ENCODE results near the gene FUCA1.

The FUCA1 gene

DNA sequence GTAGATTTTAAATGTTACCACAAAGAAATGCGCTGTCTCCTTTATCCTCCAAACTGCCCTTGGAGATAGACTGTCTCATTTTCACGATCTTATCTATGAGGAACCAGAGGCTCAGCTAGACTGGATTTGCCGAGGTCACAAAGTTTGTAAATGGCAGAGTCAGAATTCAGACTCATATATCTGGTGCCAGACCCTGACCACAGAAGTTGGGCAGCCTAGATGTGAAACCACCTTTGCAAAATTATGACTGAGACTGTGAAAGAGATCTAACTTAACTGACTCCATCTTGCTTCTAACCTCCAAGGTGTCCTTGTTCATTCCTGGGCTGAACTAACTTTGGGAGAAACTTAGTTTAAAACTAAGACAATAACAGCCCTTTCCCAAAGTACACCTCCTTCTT is 31.0 kb upstream of the FUCA1 start:
- H3K27me3 Mint-ChIP-seq (ENCODE audit: low read depth, poor library complexity) = peaks cover 80% of the 10 kb centered on the region
- TF ChIP-seq, protein P1, sequence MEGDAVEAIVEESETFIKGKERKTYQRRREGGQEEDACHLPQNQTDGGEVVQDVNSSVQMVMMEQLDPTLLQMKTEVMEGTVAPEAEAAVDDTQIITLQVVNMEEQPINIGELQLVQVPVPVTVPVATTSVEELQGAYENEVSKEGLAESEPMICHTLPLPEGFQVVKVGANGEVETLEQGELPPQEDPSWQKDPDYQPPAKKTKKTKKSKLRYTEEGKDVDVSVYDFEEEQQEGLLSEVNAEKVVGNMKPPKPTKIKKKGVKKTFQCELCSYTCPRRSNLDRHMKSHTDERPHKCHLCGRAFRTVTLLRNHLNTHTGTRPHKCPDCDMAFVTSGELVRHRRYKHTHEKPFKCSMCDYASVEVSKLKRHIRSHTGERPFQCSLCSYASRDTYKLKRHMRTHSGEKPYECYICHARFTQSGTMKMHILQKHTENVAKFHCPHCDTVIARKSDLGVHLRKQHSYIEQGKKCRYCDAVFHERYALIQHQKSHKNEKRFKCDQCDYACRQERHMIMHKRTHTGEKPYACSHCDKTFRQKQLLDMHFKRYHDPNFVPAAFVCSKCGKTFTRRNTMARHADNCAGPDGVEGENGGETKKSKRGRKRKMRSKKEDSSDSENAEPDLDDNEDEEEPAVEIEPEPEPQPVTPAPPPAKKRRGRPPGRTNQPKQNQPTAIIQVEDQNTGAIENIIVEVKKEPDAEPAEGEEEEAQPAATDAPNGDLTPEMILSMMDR (IDR thresholded peaks at IDR 0.05) = no peak
- H3K4me3 Mint-ChIP-seq = no peak overlapping the region
- no peaks in the 10 kb centered on the region for H3K36me3 Mint-ChIP-seq (ENCODE audit: low read depth)
- DNase-seq = no peak
- peaks cover 10% of the 10 kb centered on the region for H3K4me1 Mint-ChIP-seq
- H3K27ac Mint-ChIP-seq = no peak overlapping the region
- peaks cover 13% of the 10 kb centered on the region for H3K9me3 Mint-ChIP-seq

DNA sequence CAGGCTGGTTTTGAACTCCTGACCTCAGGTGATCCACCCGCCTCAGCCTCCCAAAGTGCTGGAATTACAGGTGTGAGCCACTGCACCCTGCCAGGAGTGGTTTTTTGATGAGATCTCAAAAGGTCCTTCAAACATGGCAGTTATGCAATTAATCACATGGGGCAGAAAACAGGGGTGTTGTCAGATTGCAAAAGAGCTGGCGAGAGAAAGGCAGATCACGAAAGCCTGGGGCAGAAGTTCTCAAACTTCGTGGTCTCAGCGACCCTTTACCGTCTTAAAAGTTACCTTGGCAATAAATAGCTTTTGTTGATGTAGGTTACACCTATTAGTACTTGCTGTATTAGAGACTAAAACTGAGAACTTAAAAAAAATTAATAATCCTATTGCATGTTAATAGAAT is 29.0 kb upstream of the FUCA1 start:
- Mint-ChIP-seq H3K9me3 (peaks cover 10% of the 10 kb centered on the region), H3K27me3 (ENCODE audit: low read depth, poor library complexity) (peaks cover 70% of the 10 kb centered on the region), H3K4me1 (peaks cover 22% of the 10 kb centered on the region), H3K36me3 (ENCODE audit: low read depth) (no peaks in the 10 kb centered on the region), H3K4me3 (no peak overlapping the region), H3K27ac (no peak overlapping the region)
- TF ChIP-seq, protein P1 (IDR thresholded peaks at IDR 0.05) = no peak
- no peak for DNase-seq

DNA sequence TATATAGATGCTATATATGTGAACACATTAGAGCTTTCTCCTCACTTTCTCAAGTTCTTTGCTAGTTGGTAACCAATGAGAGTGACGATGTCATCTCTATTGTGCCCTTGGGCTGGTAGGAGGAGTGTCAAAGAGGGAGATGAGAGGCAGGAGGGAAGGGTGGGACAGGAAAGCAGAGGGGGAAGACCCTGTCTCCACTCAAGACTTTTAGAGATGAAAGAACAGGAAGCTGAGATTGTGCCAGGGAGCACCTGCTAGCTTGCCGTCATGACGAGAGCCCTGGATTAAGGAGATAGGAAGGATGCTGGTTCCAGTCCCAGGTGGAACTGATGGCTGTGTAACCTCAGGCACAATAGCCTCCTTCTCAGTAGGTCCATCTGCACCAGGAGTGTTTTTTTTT is 28.4 kb upstream of the FUCA1 start:
- Mint-ChIP-seq H3K4me1 (peaks cover 28% of the 10 kb centered on the region), H3K4me3 (no peak overlapping the region), H3K27ac (no peak overlapping the region), H3K9me3 (peaks cover 5% of the 10 kb centered on the region), H3K36me3 (ENCODE audit: low read depth) (no peaks in the 10 kb centered on the region), H3K27me3 (ENCODE audit: low read depth, poor library complexity) (peaks cover 68% of the 10 kb centered on the region)
- TF ChIP-seq, protein P1 (IDR thresholded peaks at IDR 0.05) = no peak
- DNase-seq = no peak

DNA sequence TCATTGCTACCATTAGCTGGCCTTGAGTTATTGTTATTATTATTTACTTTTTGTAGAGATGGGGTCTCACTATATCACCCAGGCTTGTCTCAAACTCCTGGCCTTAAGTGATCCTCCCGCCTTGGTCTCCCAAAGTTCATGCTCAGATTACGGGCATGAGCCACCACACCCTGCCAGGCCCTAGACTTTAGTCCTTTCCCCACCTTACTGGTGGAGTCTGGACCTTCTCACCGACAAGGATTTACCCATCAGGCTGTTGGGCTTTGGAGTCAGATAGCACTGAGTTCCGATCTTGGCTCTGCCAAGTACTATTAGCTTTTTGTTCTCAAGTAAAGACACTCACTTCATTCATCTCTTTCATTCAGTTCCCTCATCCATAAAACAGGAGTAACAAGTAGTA is 27.9 kb upstream of the FUCA1 start:
- TF ChIP-seq, protein P1 (IDR thresholded peaks at IDR 0.05) = no peak
- Mint-ChIP-seq H3K4me3 (no peak overlapping the region), H3K36me3 (ENCODE audit: low read depth) (no peaks in the 10 kb centered on the region), H3K27ac (no peak overlapping the region), H3K4me1 (peaks cover 29% of the 10 kb centered on the region), H3K9me3 (no peaks in the 10 kb centered on the region), H3K27me3 (ENCODE audit: low read depth, poor library complexity) (peaks cover 63% of the 10 kb centered on the region)
- DNase-seq = no peak

DNA sequence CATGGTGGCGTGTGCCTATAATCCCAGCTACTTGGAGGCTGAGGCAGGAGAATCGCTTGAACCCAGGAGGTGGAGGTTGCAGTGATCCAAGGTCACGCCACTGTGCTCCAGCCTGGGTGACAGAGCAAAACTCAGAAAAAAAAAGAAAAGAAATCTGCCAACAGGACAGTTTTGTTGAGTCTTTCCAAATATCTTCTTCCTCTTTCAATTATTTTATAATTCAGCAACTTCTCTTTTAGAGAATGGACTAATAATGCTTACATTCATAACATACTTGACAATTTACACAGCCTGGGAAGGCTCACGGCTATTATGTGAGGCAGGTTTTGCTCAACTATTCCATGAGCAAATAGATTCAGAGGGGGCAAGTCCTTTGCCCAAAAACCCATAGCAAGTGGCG is 27.0 kb upstream of the FUCA1 start:
- no peak for DNase-seq
- Mint-ChIP-seq H3K27me3 (ENCODE audit: low read depth, poor library complexity) (peaks cover 58% of the 10 kb centered on the region), H3K9me3 (no peaks in the 10 kb centered on the region), H3K27ac (no peak overlapping the region), H3K4me3 (no peak overlapping the region), H3K4me1 (peaks cover 21% of the 10 kb centered on the region), H3K36me3 (ENCODE audit: low read depth) (no peaks in the 10 kb centered on the region)
- TF ChIP-seq, protein P1 (IDR thresholded peaks at IDR 0.05) = no peak

DNA sequence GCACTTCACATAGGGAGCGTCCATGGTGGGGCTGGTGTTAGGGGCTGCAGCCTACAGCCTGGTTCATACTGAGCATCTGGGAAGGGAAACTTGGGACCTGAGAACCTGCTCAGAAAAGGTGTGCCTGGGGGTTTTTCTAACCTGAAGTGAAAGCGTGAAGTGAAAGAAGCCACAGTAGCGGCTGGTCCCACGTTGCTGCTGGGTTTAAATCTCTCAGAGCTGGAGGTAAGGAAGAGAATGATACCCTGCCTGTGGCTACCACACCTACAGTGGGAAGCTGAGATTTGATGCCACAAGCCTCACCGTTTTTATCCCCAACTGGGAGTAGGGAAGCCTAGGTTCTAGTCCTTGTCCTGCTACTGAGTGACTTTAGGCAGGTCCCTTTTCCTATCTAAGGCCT is 21.0 kb upstream of the FUCA1 start:
- Mint-ChIP-seq H3K9me3 (no peaks in the 10 kb centered on the region), H3K4me3 (no peak overlapping the region), H3K36me3 (ENCODE audit: low read depth) (no peaks in the 10 kb centered on the region), H3K27ac (no peak overlapping the region), H3K4me1 (peaks cover 19% of the 10 kb centered on the region), H3K27me3 (ENCODE audit: low read depth, poor library complexity) (peaks cover 22% of the 10 kb centered on the region)
- TF ChIP-seq, protein P1 (IDR thresholded peaks at IDR 0.05) = no peak
- no peak for DNase-seq
